HEK293 (cell line): ENCODE measurements around the gene DUSP18.

Experiments used
- ZNF175 ChIP-seq: fragments of 450-650 bp; formaldehyde crosslinking; IDR thresholded peaks from 2 replicates; pipeline ENCODE4 v1.5.1; 2016; ENCODE audit warnings: missing biosample characterization, missing genetic modification characterization
- ZNF184 ChIP-seq: fragments of 450-650 bp; IDR thresholded peaks from 2 replicates; pipeline ENCODE4 v1.5.1; 2018; ENCODE audit warnings: missing biosample characterization, mild to moderate bottlenecking, missing genetic modification characterization
- ZNF223 ChIP-seq: fragments of 450-650 bp; formaldehyde crosslinking; IDR thresholded peaks from 2 replicates; pipeline ENCODE4 v1.5.1; 2016; ENCODE audit warnings: missing biosample characterization, missing genetic modification characterization
- ZNF423 ChIP-seq: fragments of 450-650 bp; formaldehyde crosslinking; IDR thresholded peaks from 2 replicates; pipeline ENCODE4 v1.5.1; 2016; ENCODE audit warnings: missing biosample characterization, missing genetic modification characterization
- ZNF433 ChIP-seq: fragments of 450-650 bp; formaldehyde crosslinking; IDR thresholded peaks from 2 replicates; pipeline ENCODE4 v1.5.1; 2016; ENCODE audit warnings: missing biosample characterization, missing genetic modification characterization, low read depth
- ZNF558 ChIP-seq: fragments of 450-650 bp; formaldehyde crosslinking; IDR thresholded peaks from 2 replicates; pipeline ENCODE4 v1.5.1; 2016; ENCODE audit warnings: missing biosample characterization, missing genetic modification characterization
- ZNF610 ChIP-seq: fragments of 450-650 bp; formaldehyde crosslinking; IDR thresholded peaks from 2 replicates; pipeline ENCODE4 v1.5.1; 2016; ENCODE audit warnings: missing biosample characterization, missing genetic modification characterization, borderline replicate concordance
- ZNF701 ChIP-seq: fragments of 450-650 bp; formaldehyde crosslinking; IDR thresholded peaks from 2 replicates; pipeline ENCODE4 v1.5.1; 2016; ENCODE audit warnings: missing biosample characterization, missing genetic modification characterization
- ZNF747 ChIP-seq: fragments of 450-650 bp; formaldehyde crosslinking; IDR thresholded peaks from 2 replicates; pipeline ENCODE4 v1.5.1; 2016; ENCODE audit warnings: missing biosample characterization, missing genetic modification characterization
- TF ChIP-seq, protein P1 (sequence below): fragments of 450-650 bp; formaldehyde crosslinking; IDR thresholded peaks from 2 replicates; pipeline ENCODE4 v1.5.1; 2016; ENCODE audit warnings: missing biosample characterization, missing genetic modification characterization

DNA sequence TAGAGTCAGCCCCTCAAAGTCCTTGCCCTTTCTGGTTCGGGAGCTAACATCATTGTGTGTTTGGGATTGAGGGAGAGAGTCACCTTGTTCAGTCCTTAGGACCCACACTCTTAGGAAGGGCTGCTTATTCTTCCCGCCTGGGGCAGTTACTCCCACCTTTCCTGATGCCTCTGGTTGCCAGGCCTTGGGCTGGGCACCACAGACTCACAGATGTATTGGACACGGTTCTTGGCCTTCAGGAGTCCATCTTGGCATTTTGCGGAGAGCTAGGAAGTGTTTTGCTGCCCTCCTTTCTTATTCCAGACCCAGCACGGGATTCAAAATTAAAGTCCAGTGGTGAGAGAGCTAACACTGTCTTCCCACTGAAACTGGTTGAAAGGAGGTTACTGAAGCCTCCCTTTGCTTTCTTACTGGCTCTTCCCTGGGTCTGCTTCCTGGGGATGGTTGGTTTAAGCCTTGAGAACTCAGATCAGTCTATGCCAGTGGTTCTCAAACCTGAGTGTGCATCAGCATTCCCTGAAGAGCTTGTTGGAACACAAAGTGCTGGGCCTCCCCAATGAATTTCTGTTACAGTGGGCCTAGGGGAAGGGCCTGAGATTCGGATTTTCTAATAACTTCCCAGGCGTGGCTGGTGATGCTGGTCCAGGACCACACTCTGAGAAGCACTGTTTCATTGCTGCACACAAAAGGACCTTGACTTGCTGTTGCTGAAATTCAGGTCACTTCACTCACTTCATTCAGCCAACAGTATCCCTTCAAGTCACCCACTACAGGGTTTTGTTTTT is 28.4 kb upstream of the DUSP18 start:
- TF ChIP-seq, protein P1, sequence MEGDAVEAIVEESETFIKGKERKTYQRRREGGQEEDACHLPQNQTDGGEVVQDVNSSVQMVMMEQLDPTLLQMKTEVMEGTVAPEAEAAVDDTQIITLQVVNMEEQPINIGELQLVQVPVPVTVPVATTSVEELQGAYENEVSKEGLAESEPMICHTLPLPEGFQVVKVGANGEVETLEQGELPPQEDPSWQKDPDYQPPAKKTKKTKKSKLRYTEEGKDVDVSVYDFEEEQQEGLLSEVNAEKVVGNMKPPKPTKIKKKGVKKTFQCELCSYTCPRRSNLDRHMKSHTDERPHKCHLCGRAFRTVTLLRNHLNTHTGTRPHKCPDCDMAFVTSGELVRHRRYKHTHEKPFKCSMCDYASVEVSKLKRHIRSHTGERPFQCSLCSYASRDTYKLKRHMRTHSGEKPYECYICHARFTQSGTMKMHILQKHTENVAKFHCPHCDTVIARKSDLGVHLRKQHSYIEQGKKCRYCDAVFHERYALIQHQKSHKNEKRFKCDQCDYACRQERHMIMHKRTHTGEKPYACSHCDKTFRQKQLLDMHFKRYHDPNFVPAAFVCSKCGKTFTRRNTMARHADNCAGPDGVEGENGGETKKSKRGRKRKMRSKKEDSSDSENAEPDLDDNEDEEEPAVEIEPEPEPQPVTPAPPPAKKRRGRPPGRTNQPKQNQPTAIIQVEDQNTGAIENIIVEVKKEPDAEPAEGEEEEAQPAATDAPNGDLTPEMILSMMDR (tag by site-specific recombination): no peak
- TF ChIP-seq ZNF747 (tag by site-specific recombination) (no peak), ZNF423 (no peak), ZNF184 (tag by site-specific recombination) (no peak), ZNF558 (no peak), ZNF175 (tag by site-specific recombination) (no peak), ZNF701 (tag by site-specific recombination) (no peak), ZNF610 (tag by site-specific recombination) (no peak), ZNF223 (tag by site-specific recombination) (no peak), ZNF433 (tag by site-specific recombination) (no peak)
